ENCODE measurements around the gene ARL2.

GRCh38 chr11:65017937-65018336 is 4.0 kb downstream of the ARL2 start:
- no peak for TF ChIP-seq YY1 (IDR thresholded peaks at IDR 0.05; ENCODE audit: insufficient read depth, insufficient read length)
- TF ChIP-seq ZNF274 (IDR thresholded peaks at IDR 0.05; ENCODE audit: low read depth, low read length) = no peak

Data from NT2/D1 (cell line).